Measurements from ENCODE around the gene MYOZ3. TPM values are rescaled to one million over a fixed set of nuclear protein-coding genes. Genes with fewer than 3 reads are reported as not detected.
A peak's percentile ranks its signal among the peaks of the same experiment; 100 is the strongest.

Gene MYOZ3
- polyA plus RNA-seq (2013, experiment 1 of 2): 11.8 TPM
- polyA plus RNA-seq (2013, experiment 2 of 2): 11.5 TPM

- Histone ChIP-seq H3K79me2 (ENCODE audit: control insufficient read depth, insufficient read depth, low read length) (no peaks in the 10 kb centered on the region), H3K18ac (ENCODE audit: low read length) (no peak within 1 kb of the TSS), H3K4me2 (ENCODE audit: low read length) (no peak within 1 kb of the TSS), H4K8ac (ENCODE audit: low read depth, low read length) (no peak within 1 kb of the TSS), H3K79me1 (ENCODE audit: low read length) (no peaks in the 10 kb centered on the region), H3K27me3 (ENCODE audit: insufficient read depth, low read length, poor library complexity) (no peaks in the 10 kb centered on the region), H3K4me3 (ENCODE audit: low read length) (no peak within 1 kb of the TSS), H3K23ac (ENCODE audit: low read length) (no peak within 1 kb of the TSS), H3K36me3 (ENCODE audit: control insufficient read depth, insufficient read depth, low read length) (no peaks in the 10 kb centered on the region), H3K4ac (ENCODE audit: low read depth, low read length) (no peak within 1 kb of the TSS), H2BK5ac (ENCODE audit: low read length) (no peak within 1 kb of the TSS), H3K56ac (ENCODE audit: low read length) (peak within 1 kb of the TSS; percentile 34), H2BK15ac (replicated peaks; ENCODE audit: low read depth) (no peak within 1 kb of the TSS), H2BK120ac (ENCODE audit: low read depth, low read length) (no peak within 1 kb of the TSS), H3K4me1 (ENCODE audit: control insufficient read depth, low read depth, low read length) (peaks cover 4% of the 10 kb centered on the region), H2AK5ac (ENCODE audit: low read length) (no peak within 1 kb of the TSS), H4K5ac (ENCODE audit: low read length) (no peak within 1 kb of the TSS), H3K9ac (ENCODE audit: low read length) (no peak within 1 kb of the TSS), H3K27ac (ENCODE audit: low read depth, low read length) (no peak within 1 kb of the TSS)
- no CpG with 5 or more reads among the region's 7 CpGs for WGBS (ENCODE audit: extremely low coverage, insufficient coverage, low lambda C conversion rate)
- peak; percentile 6 for DNase-seq
Measured at GRCh38 chr5:150661086-150661485, at the start of gene MYOZ3. MYOZ3 (plus strand) TSS chr5:150661251; CDS start chr5:150662942, 1,691 bp downstream.

- no peak overlapping the region for H3K18ac ChIP-seq (ENCODE audit: low read length)
- H2AK5ac ChIP-seq (ENCODE audit: low read length): no peak overlapping the region
- no peak overlapping the region for H3K56ac ChIP-seq (ENCODE audit: low read length)
- H3K79me1 ChIP-seq (ENCODE audit: low read length): no peaks in the 10 kb centered on the region
- no peaks in the 10 kb centered on the region for H3K27me3 ChIP-seq (ENCODE audit: insufficient read depth, low read length, poor library complexity)
- 100% methylated on average over 2 of the region's 4 CpGs for WGBS (ENCODE audit: extremely low coverage, insufficient coverage, low lambda C conversion rate)
- no peak overlapping the region for H4K8ac ChIP-seq (ENCODE audit: low read depth, low read length)
- no peak overlapping the region for H2BK15ac ChIP-seq (replicated peaks; ENCODE audit: low read depth)
- no peak overlapping the region for H4K5ac ChIP-seq (ENCODE audit: low read length)
- no peaks in the 10 kb centered on the region for H3K4me1 ChIP-seq (ENCODE audit: control insufficient read depth, low read depth, low read length)
- no peak for DNase-seq
- no peak overlapping the region for H3K4me2 ChIP-seq (ENCODE audit: low read length)
- H3K4me3 ChIP-seq (ENCODE audit: low read length): no peak overlapping the region
- no peak overlapping the region for H3K4ac ChIP-seq (ENCODE audit: low read depth, low read length)
- no peaks in the 10 kb centered on the region for H3K36me3 ChIP-seq (ENCODE audit: control insufficient read depth, insufficient read depth, low read length)
- H3K23ac ChIP-seq (ENCODE audit: low read length): no peak overlapping the region
- H2BK5ac ChIP-seq (ENCODE audit: low read length): no peak overlapping the region
- no peak overlapping the region for H3K27ac ChIP-seq (ENCODE audit: low read depth, low read length)
- H3K9ac ChIP-seq (ENCODE audit: low read length): no peak overlapping the region
- no peak overlapping the region for H2BK120ac ChIP-seq (ENCODE audit: low read depth, low read length)
- no peaks in the 10 kb centered on the region for H3K79me2 ChIP-seq (ENCODE audit: control insufficient read depth, insufficient read depth, low read length)
Measured at GRCh38 chr5:150612405-150612804, 48.6 kb upstream of the MYOZ3 start.

- no peak for DNase-seq
Measured at GRCh38 chr5:150612905-150613670, 48.0 kb upstream of the MYOZ3 start.

GRCh38 chr5:150613991-150614660 lies 46.9 kb upstream of the MYOZ3 start:
- Histone ChIP-seq H2AK5ac (ENCODE audit: low read length) (no peak overlapping the region), H3K9ac (ENCODE audit: low read length) (no peak overlapping the region), H2BK5ac (ENCODE audit: low read length) (no peak overlapping the region), H3K23ac (ENCODE audit: low read length) (no peak overlapping the region), H2BK15ac (replicated peaks; ENCODE audit: low read depth) (no peak overlapping the region), H2BK120ac (ENCODE audit: low read depth, low read length) (no peak overlapping the region), H3K18ac (ENCODE audit: low read length) (no peak overlapping the region), H3K79me1 (ENCODE audit: low read length) (no peaks in the 10 kb centered on the region), H4K5ac (ENCODE audit: low read length) (no peak overlapping the region), H3K4me2 (ENCODE audit: low read length) (no peak overlapping the region), H3K56ac (ENCODE audit: low read length) (no peak overlapping the region), H3K4me1 (ENCODE audit: control insufficient read depth, low read depth, low read length) (no peaks in the 10 kb centered on the region), H4K8ac (ENCODE audit: low read depth, low read length) (no peak overlapping the region), H3K4ac (ENCODE audit: low read depth, low read length) (no peak overlapping the region), H3K79me2 (ENCODE audit: control insufficient read depth, insufficient read depth, low read length) (no peaks in the 10 kb centered on the region), H3K27me3 (ENCODE audit: insufficient read depth, low read length, poor library complexity) (no peaks in the 10 kb centered on the region), H3K4me3 (ENCODE audit: low read length) (no peak overlapping the region), H3K27ac (ENCODE audit: low read depth, low read length) (no peak overlapping the region), H3K36me3 (ENCODE audit: control insufficient read depth, insufficient read depth, low read length) (no peaks in the 10 kb centered on the region)
- DNase-seq: no peak
- WGBS (ENCODE audit: extremely low coverage, insufficient coverage, low lambda C conversion rate): no CpG with 5 or more reads among the region's 9 CpGs

More at GRCh38 chr5:150612905-150613670, 48.0 kb upstream of the MYOZ3 start:
- no peak overlapping the region for H3K23ac ChIP-seq (ENCODE audit: low read length)
- H4K5ac ChIP-seq (ENCODE audit: low read length): no peak overlapping the region
- H2AK5ac ChIP-seq (ENCODE audit: low read length): no peak overlapping the region
- H3K36me3 ChIP-seq (ENCODE audit: control insufficient read depth, insufficient read depth, low read length): no peaks in the 10 kb centered on the region
- no peak overlapping the region for H3K9ac ChIP-seq (ENCODE audit: low read length)
- H3K18ac ChIP-seq (ENCODE audit: low read length): no peak overlapping the region
- H3K4me1 ChIP-seq (ENCODE audit: control insufficient read depth, low read depth, low read length): no peaks in the 10 kb centered on the region
- H4K8ac ChIP-seq (ENCODE audit: low read depth, low read length): no peak overlapping the region
- H3K56ac ChIP-seq (ENCODE audit: low read length): no peak overlapping the region
- no peak overlapping the region for H3K4me2 ChIP-seq (ENCODE audit: low read length)
- H2BK15ac ChIP-seq (replicated peaks; ENCODE audit: low read depth): no peak overlapping the region
- no peak overlapping the region for H3K27ac ChIP-seq (ENCODE audit: low read depth, low read length)
- H2BK5ac ChIP-seq (ENCODE audit: low read length): no peak overlapping the region
- no CpG with 5 or more reads among the region's 4 CpGs for WGBS (ENCODE audit: extremely low coverage, insufficient coverage, low lambda C conversion rate)
- no peaks in the 10 kb centered on the region for H3K27me3 ChIP-seq (ENCODE audit: insufficient read depth, low read length, poor library complexity)
- H3K79me1 ChIP-seq (ENCODE audit: low read length): no peaks in the 10 kb centered on the region
- no peak overlapping the region for H3K4ac ChIP-seq (ENCODE audit: low read depth, low read length)
- H2BK120ac ChIP-seq (ENCODE audit: low read depth, low read length): no peak overlapping the region
- no peak overlapping the region for H3K4me3 ChIP-seq (ENCODE audit: low read length)
- no peaks in the 10 kb centered on the region for H3K79me2 ChIP-seq (ENCODE audit: control insufficient read depth, insufficient read depth, low read length)

- Histone ChIP-seq H3K27ac (ENCODE audit: low read depth, low read length) (no peak overlapping the region), H2BK5ac (ENCODE audit: low read length) (no peak overlapping the region), H3K4me2 (ENCODE audit: low read length) (no peak overlapping the region), H3K79me1 (ENCODE audit: low read length) (no peaks in the 10 kb centered on the region), H2BK15ac (replicated peaks; ENCODE audit: low read depth) (no peak overlapping the region), H3K56ac (ENCODE audit: low read length) (no peak overlapping the region), H3K4me3 (ENCODE audit: low read length) (no peak overlapping the region), H3K27me3 (ENCODE audit: insufficient read depth, low read length, poor library complexity) (no peaks in the 10 kb centered on the region), H3K79me2 (ENCODE audit: control insufficient read depth, insufficient read depth, low read length) (no peaks in the 10 kb centered on the region), H3K18ac (ENCODE audit: low read length) (no peak overlapping the region), H3K23ac (ENCODE audit: low read length) (no peak overlapping the region), H3K4me1 (ENCODE audit: control insufficient read depth, low read depth, low read length) (peaks cover 5% of the 10 kb centered on the region), H2BK120ac (ENCODE audit: low read depth, low read length) (no peak overlapping the region), H3K9ac (ENCODE audit: low read length) (no peak overlapping the region), H2AK5ac (ENCODE audit: low read length) (no peak overlapping the region), H3K36me3 (ENCODE audit: control insufficient read depth, insufficient read depth, low read length) (no peaks in the 10 kb centered on the region), H4K8ac (ENCODE audit: low read depth, low read length) (no peak overlapping the region), H4K5ac (ENCODE audit: low read length) (no peak overlapping the region), H3K4ac (ENCODE audit: low read depth, low read length) (no peak overlapping the region)
- DNase-seq: no peak
- WGBS (ENCODE audit: extremely low coverage, insufficient coverage, low lambda C conversion rate): no CpG with 5 or more reads among the region's 4 CpGs
Measured at GRCh38 chr5:150614661-150615060, 46.4 kb upstream of the MYOZ3 start.

Data from mesendoderm (in vitro differentiated cells).